HG03064 (cell line): ENCODE measurements around the gene PLA2G4E.

Experiments
- ATAC-seq: cut with Tn5 transposase; IDR thresholded peaks from one replicate; pipeline ENCODE4 v1.9.1; 2021; ENCODE audit warnings: low read depth; ENCODE audit not compliant: unreplicated experiment

The PLA2G4E gene

GRCh38 chr15:41961595-41962202, 59.1 kb downstream of the PLA2G4E start:
- ATAC-seq = no peak

- no peak for ATAC-seq
Observed at GRCh38 chr15:41961001-41961518, 59.8 kb downstream of the PLA2G4E start.

DNA sequence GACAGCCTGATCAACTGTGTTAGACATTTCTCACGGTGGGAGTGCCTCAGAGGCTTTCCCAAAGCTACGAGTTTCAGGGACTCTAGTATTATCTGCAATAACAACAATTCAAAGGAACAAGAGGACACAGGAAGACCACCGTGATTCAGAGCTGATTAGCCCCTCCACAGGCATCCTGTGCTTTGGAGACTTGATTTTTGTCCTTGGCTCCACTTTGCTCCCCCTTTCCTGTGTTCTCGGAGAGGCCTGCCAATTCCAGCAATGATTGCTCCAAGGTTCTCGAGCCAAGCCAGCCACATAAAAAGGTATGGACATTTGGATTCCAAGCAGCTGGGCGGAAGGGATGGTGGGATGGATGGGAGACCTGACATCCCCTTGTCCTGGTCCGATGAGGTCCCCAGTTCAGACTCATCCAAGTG, 62.8 kb downstream of the PLA2G4E start:
- no peak for ATAC-seq

DNA sequence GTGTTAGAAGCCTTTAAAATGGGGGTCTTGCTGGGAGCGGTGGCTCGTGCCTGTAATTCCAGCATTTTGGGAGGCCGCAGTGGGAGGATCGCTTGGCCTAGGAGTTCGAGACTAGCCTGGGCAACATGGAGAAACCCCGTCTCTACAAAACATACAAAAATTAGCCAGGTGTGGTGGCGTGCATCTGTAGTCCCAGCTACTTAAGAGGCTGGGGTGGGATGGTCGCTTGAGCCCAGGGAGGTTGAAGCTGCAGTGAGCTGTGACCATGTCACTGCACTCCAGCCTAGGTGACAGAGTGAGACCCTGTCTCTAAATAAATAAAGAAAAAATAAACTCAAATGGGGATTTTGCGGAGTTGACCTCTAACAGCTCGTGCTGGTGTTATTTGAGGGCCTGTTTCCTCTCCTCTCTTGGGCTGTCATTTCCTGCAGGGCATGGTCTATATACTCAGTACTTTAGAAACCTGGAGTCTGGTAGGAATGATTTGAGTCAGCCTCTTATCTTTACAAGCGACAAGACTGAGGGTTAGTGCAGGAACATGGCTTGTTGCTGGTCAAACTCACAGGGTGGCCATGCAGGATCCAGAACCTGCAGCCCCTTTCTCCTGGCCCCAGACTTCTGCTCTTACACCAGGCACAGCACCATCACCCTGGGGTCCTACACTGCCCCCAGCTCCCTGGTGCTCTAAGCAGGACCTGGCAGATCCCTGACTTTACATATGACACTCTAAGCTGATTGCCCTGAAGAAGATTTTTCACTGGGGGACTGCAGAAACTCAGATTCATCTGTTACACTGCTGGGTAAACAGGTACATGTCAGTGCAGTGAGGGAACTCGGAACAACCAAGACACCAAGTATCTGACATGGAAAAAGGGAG, 63.6 kb downstream of the PLA2G4E start:
- peak; percentile 81 for ATAC-seq

DNA sequence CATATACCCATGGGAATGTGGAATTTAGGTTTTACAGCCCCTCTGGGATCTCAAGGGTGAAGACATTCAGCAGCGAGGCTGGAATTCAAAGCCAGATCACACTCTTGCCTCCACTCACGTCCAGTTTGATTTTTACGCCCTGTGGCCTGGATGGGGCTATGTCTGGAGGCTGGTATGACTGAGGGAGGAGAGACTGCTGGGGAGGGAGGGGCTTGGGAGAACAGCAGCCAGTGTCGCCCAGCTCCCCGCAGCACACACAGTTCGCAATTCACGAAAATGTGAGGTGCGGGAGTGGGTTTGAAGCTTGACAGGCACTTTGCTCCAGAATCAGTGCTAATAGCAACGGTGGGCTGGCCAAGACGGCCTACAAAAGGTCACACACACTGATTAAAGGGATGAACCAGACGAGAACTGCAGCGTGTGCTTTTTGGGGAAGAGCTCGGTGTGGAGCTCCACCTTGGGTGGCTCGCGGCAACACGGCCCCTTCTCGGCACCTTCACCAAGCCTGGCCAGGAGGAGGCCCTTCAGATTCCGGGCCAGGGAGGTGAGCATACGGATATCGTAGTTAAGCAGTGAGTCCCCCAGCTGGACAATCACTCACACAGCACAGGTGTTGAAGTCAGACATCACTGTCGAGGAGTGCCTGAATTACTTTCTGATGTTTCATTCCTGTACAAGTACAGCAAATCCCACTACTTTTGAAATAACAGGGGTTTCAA, 64.9 kb downstream of the PLA2G4E start:
- ATAC-seq = no peak

GRCh38 chr15:41955100-41955499, 65.7 kb downstream of the PLA2G4E start:
- ATAC-seq = no peak

GRCh38 chr15:41954036-41954435, 66.8 kb downstream of the PLA2G4E start:
- ATAC-seq = no peak

DNA sequence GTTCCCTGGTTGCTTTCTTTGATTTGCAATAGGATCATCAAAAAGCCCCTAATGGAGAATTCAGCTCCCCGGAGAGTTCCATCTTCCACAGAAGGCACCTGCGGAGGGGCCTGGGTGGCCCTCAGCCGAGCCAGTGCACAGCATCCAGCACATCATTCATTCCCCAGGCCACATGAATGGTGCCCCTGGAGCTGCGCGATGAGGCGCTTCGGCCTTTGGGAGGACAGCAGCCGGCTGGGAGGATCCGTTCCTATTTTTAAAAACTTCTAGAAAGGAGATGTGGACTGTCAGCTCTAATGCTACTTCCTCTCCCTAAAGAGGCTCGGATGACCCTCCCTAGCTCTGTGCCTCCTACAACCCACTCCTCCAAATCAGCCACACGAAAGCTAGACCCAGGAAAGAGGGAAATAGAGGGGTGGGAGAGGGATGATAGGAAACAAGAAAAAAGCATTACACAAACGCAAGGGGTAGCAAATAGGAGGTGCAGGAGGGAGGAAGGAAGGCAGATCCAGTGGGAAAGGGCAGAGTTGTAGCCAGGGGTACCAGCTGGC, 68.8 kb downstream of the PLA2G4E start:
- no peak for ATAC-seq

GRCh38 chr15:41951571-41951970, 69.3 kb downstream of the PLA2G4E start:
- ATAC-seq = no peak

DNA sequence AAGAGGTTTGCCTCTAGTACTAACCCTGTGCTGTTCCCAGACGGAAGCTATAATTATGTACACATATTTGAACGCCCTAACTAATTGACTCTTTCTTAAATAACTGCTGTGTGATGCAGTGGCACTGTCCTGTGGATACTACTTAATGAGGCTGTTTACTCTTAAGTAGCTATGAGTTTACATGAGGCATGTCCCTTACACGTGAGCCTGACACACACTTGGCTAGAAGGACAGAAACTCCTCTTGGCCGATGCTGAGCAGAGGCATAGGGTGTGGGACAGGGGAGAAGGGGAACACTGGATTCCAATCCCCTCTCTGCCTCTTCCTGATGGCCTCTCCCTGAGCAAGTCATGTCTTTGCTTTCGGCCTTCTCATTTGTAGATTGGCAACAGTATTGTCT, 70.4 kb downstream of the PLA2G4E start:
- no peak for ATAC-seq

GRCh38 chr15:41950127-41950483, 70.7 kb downstream of the PLA2G4E start:
- ATAC-seq = no peak

DNA sequence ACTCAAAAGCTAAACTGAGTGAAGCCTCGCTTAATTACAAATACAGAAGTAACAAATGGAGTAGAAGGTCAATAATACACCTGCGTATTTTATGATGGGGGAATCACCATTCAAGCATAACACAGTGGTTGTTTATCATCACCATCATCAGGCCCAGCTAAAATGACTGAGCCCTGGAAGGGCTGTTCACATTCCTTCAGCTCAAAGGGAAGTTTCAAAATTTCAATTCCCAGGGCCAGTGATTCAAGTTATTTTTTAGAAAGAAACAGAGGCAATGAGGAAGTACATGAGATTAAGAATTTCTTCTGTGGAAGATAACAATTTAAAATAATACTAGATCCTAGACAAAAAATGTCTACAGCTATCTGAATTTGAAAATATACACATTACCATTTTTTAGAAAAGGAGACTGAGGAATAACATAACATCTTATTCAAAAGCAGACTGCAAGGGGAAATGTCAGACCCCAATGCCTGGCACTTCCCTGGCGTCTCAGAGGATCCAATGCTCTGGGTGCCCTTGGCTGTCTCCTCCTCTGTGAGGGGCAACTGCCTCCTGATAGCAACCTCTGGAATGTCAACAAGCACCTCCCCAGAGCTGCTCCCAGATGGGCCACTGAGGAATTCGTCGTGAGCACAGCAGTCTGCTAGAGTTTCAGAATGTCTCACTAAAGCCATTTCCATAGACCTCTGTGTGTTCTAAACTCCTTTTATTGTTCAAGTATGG, 71.3 kb downstream of the PLA2G4E start:
- ATAC-seq = no peak

DNA sequence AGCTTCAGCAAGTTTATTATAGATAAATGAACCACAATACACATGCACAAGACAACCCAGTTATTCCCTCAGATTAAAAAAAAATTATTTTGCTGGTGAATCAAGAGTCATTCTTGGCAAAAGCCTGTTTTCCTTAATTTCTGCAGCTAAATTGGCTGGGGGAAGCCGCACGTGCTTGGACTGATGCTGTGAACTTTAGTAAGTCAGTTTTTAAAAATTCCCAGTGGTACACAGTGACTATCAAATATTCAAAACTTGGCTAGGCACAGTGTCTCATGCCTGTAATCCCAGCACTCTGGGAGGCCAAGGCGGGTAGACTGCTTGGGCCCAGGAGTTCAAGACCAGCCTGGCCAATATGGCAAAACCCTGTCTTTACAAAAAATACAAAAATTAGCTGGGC, 72.4 kb downstream of the PLA2G4E start:
- ATAC-seq = no peak

GRCh38 chr15:41946970-41947369, 73.9 kb downstream of the PLA2G4E start:
- no peak for ATAC-seq

DNA sequence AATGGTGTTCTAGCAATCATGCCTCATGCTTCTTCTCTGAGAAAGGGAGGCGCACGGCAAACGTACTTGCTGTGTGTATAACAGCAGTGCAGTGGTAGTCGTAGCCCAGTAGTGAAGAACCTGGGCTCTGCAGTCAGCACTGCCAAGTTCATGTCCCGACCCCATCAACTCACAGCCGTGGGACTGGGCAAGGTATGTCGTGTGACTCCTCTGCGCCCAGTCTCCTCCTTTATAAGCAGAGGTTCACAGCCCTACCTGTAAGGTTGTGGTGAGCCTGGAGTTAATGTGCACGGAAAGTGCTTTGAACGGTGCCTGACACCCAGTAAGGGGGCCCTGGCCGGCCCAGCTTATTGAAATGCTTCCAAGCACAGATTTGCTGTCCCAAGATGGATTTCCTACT, 75.1 kb downstream of the PLA2G4E start:
- no peak for ATAC-seq

GRCh38 chr15:41945221-41945620, 75.6 kb downstream of the PLA2G4E start:
- no peak for ATAC-seq

DNA sequence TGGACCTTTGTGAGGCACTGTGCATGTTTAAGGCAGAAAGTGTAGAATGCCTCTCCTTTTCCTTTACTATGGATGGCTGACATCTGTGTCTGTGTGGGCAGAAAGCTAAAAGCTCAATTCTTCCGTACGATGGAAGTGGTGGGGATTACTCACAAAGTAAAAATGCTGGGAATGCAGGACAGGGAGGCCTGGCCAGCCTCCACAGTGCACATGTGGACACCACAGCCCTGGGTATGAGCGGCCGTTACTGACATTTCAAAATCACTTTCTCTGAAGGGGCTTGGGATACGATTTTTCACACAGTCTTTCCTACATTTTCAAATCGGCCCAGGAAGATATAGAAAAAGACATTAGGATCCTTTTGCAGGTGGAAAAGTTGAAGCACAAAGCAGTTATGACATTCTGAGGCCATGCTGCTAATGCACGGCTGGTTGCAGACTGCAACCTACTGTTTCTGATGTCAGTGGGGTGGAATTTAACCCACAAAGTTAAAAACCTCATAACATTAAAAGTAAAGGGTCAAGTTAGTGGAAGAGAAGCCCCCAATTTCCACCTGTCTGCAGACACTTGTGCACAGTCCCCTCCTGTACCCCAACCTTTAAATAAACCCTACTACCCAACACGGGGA, 76.4 kb downstream of the PLA2G4E start:
- no peak for ATAC-seq

DNA sequence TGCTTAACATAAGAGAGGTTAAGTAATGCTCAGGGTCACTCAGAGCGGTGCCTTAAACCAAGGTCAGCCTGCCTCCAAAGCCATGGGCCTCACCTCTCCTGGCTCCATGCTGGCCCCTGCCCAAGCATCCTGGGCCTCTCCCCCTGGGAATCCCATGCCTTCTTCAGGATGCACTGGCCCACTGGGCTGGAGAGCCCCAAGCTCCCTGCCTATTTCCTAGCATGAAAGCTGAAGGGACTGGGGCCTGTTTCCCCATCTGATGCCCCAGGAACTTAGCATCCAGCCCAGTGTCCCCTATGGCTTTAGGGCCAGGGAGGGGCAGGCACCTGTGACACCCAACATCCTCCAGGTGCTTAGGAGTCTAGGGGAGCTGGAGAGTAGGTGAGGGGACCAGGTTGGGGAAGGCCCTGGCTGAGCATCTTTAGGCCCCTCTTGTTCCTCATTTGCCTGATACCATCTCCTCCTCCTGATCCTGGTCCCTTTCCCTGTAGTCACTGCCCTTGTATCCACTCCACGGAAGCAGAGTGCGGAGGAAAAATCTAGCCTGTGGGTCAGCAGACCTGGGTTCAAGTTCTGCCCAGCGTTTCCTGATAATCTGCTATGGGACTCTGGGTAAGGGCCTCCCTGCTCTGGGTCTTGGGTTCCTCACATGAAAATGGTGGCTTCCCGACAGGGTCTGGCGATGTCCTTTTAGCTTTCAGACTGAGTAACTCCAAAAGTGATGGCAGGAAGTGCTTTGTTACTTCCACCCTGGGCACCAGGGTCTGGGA, 77.1 kb downstream of the PLA2G4E start:
- ATAC-seq = no peak

DNA sequence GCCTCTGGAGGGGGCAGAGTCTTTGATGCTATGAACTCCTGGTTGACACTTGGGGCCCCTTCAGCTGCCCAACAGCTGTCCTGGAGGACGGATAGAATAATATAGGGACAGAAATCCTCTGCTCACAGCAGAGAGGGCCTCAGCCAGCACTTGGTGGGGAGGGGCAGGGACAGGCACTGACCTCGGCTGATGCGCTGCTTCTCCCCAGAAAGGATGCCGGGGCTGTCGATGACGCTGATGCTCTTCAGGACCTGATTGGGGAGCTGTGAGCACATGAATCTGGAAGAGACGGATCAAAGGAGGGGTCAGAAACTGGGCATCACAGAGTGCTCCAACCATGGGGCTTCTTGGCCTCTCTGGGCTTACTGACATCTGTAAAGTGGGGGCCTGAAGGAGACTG, 78.0 kb downstream of the PLA2G4E start:
- ATAC-seq = no peak
